GM18517 (cell line): ENCODE results near the gene TTLL10.

ENCODE experiments used
- ATAC-seq: cut with Tn5 transposase; IDR thresholded peaks from one replicate; pipeline ENCODE4 v1.9.1; 2021; ENCODE audit warnings: mild to moderate bottlenecking, moderate library complexity; ENCODE audit not compliant: unreplicated experiment

TTLL10 gene

DNA sequence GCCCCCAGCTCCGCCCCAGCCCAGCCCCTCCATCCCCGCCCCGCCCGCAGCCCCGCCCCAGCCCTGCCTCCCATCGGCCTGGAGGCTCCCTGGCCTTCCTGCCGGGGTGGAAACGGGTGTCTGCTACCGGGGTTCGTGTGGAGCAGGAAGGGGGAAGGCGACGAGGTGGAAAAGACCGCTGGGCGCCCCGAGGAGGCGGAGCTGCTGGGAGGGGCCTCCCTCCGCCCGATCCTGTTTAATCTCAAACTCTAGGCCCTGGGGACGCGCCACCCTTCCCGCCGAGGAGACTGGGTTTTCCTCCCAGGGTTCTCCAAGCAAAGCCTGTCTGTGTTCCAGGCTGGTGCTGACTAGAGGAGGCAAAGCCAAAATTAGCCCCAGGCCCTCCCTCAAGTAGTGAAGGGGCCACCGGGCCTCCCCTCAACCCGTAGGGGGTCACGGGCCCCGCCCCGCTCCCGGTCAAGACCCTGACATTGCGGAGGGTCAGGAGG is 16.2 kb upstream of the TTLL10 start:
- no peak for ATAC-seq

DNA sequence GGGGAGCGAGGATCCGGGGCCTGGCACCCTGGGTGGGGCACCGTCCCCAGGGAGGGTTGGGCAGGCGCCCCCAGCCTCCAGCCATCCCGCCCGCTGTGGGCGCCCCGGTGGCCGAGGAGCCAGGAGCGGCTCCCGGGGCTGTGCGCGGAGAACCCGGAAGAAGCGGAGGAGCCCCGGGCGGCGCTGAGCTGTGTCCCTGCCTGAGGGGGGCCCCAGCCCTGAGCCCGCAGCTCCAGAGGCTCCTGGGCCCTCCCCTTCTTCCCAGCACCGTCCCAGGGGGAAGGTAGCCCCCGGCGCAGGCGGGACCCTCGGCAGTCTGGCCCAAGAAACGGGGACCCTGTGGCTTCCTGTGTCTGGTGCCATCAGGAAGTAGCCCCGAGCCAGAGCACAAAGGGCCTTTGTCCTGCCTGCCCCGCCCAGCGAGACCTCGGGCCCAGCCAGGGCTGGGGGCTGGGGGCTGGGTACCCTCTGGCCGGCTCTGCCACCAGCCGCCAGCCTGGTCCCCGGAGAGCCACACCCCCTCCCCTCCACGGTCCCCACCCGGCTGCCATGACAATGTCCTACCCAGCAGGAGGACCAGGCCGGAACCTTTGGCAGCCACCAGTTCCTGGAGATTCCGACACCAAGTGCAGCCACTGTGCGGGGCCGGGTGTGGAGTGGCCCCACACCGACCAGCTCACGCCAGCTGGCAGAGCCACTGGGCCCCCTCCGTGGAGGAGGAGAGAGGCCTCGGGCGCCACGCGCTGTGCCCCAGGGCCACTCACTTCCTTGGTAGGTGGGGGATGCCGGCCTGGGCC is 15.6 kb upstream of the TTLL10 start:
- ATAC-seq: no peak

DNA sequence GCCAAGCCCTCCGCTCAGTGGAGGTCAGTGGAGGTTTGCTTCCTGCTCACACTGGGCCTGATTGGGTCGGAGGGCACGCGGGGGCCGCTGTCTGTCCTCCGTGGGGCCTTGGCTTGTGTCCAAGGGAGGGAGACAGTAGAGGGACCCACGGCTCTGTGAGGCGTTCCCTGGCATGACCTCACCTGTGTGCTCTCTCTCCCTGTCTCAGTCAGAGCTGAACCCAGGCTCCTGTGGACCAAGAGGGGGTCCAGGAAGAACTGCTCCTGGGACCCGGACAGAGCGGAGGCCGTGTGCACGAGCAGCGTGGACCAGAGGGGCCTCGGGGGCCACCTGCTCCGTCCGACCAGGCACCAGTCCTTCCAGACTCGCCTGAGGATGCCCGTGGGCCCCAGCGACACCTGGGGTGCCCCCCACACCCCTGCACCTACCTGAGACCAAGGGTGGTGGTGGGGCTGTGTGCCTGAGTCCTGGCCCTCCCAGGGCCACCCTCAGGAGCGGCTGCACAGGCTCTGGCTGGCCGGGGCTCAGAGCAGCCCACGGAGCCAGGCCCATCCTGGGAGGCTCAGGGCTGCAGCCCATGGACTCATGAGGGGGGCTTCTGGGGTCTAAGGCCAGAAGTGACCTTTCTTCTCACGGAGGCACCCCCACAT is 13.3 kb upstream of the TTLL10 start:
- no peak for ATAC-seq

DNA sequence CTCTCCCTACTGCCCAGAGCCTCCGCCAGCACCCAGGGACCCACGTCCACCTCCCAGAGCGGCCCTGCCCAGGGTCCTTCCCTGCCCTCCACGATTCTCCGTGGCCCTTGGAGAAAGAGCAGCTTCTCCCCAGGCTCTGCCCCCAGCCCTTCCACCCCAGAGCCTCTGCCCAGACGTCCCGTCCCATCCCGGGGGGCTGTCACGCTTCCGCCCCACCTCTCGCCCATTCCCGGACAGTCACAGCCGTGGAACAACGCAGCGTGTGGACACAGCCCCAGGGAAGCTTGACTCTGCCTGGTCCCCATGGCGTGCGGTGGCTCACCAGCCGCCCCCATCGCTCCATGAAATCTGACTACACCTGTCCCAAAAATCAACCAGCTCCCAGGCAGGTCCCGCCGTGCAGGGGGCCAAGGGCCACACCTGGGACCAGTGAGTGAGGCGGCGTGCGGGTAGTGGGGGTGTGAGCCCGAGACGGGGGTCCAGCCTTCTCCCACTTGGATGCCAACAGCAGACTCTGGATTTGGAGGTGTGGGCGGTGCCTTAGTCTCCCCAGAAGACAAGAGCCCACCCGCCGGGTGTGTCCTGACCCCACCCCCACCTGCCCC is 12.5 kb upstream of the TTLL10 start:
- ATAC-seq: no peak

DNA sequence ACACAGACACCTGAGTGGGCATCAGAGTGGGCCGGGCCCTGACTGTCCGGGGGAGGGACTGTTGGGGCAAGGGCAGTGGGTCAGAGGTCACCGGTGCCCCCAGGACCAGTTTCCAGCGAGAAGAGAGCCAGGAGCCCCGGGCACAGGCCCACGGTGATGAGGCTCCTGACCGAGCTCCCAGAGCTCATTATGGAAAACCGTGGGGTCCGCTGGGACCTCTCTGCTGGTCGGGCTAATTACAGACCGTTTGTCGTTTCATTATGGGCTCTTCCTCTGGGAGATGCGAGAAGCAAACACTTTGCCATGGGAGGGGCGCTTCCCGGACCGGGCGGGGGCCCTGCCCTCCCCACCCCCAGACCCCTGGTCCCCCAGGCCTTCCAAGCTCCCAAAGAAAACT is 12.0 kb upstream of the TTLL10 start:
- no peak for ATAC-seq

DNA sequence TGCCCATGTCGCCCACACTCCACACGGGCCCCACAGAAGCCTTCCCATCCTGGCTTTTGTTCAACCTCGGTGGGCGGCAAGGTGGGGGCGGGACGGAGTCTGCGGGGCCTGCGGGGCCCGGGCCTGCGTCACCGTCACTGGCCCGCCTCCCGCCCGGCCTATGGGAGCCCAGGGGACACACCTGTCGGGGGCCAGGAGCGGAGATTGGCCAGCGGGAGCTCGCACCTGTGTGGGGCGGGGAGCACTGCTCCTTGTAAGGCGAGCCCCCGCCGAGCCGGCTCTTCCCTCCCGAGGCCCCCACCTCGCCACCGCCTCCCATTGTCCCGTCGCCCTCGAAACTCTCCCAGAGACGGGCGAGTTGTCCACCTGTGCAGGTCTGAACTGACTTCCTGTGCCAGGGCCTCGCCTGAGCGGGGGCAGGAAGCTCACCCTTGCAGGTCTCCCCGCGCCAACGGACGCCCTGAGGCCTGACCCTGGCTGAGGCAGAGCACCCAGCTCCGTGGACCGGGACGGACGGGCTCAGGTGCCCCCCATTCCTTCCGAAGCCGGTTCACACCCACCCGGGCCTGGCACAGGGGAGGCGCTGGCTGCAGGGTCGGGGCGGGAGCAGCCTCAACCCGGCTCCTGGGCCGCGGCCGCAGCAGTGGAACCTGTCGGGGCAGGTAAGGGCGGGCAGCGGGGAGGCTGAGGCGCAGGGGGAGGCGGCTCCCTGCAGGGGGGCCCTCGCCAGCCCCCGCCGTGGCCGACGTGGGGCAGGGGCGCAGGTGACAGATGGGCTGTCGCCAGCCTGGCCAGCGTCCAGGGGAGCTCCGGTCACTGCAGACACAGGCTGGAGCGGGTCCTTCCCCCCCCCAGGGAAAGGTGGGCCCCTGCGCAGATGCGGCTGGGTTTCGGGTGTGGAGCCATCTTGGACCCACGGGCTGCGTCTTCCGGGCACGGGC is 10.8 kb upstream of the TTLL10 start:
- ATAC-seq: no peak

DNA sequence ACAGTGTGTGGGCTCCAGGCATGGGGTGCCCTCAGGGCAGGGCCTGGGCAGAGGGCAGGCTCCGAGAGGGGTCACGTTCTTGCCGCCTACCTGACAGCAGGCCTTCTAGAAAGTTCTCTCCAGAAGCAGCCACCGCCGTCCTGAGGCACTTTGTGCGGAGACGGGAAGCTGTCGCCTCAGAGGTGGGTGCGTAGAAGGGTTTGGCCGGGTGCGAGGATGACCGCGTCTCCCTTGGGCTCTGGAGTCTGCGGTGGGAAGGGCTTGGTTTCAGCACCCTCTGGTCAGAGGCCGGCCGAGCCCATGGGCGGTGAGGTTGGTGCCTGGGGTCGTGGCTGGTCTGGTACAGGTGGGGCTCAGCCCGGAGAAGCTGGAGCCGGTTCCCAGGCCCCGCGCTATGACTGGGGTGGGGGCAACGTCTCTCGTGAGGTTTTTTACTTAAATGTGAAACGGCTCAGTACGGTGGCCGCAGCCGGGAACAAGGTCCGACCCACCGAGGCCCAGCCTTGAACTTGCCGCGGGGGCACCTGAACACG is 10.1 kb upstream of the TTLL10 start:
- ATAC-seq: no peak

DNA sequence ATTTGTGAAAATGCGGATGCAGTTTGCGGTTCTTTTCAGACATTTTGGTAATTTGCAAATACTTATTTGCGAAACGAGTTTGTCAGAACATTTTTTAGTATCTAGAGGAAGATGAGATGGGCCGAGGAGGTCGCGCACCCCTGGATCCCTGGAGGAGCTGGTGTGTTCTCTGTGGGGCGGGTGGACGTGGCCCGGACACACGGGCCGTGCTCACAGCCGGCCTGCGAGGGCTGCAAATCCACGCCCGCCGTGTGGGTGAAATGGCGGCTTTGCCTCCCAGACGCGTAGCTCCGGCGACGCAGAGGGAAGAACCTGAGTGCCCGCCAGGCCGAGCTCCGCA is 9.3 kb upstream of the TTLL10 start:
- no peak for ATAC-seq

DNA sequence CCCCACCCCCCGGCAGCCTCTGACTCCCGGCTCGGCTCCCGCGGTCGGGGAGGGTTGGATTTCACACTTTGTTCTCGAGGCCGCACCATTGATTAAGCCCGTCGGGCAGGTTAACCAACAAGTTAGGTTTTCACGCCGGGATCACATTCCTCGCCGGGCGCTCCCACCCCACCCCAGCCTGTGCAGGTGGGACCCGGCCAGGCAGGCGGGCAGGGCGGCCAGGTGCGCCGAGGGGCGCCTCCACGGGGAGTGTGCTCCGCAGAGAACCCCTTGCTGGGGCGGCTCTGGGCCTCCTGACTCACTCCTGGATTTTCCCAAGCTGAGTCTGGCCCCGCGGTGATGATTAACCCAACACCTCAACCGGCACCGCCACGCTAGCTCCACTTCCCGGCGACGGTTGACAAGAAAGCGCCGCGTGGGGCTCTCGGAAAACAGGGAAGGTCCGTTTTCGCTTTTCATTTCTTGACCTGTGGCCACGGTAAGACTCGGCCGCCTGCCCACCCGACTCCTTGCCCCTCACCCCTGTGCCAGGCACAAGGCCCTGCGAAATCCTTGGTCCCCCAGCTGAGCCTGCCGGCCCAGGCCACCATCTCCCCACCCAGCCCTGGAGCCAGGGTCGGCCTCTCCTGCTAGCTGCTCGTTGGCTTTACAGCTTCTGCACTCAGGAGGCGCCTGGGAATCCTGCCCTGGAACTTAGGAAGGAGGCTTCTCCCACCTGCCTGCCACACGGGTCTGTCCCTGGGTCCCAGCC is 8.8 kb upstream of the TTLL10 start:
- no peak for ATAC-seq

DNA sequence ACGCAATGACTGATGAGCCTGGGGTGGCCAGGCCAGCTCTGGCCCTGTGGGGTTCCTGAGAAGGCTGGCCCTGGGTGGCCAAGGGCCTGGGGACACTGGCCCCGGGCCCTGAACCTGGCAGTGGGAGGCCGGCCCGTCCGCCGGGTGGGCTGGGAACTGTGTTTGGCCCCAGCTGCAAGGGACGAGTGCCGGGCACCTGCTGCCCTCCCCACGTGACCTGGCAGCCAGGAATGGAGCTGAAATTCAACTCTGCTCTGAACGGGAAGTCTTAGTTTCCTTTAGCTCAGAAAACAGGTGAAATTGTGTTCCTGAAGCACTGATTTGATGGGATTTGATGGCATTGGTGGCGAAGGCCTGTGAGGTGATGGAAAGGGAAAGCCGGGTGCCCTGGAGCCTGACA is 8.2 kb upstream of the TTLL10 start:
- no peak for ATAC-seq

DNA sequence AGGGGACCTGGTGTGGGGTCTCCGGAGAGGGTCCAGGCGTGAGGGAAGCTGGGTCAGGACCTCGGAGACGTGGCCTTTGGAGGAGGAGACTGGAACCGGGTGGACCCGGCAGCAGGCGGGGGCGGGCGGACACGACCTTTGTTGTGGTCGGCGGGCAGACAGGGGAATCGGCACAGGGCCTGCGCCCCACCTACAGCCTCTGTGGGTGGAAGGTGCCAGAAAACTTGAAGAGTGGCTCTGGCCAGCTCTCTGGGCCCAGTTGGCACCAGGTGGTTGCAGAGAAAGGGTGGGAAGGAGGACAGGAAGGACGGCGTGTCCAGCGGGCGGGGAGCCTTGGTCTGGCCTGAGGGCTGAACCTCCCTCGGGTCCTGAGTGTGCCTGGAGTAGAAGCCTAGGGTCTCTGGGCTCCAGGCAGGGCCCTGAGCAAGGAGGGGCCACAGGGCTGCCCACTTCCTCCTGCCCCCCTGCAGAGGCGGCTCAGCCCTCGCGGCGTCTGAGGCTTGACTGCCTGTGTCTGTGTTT is 7.7 kb upstream of the TTLL10 start:
- no peak for ATAC-seq

DNA sequence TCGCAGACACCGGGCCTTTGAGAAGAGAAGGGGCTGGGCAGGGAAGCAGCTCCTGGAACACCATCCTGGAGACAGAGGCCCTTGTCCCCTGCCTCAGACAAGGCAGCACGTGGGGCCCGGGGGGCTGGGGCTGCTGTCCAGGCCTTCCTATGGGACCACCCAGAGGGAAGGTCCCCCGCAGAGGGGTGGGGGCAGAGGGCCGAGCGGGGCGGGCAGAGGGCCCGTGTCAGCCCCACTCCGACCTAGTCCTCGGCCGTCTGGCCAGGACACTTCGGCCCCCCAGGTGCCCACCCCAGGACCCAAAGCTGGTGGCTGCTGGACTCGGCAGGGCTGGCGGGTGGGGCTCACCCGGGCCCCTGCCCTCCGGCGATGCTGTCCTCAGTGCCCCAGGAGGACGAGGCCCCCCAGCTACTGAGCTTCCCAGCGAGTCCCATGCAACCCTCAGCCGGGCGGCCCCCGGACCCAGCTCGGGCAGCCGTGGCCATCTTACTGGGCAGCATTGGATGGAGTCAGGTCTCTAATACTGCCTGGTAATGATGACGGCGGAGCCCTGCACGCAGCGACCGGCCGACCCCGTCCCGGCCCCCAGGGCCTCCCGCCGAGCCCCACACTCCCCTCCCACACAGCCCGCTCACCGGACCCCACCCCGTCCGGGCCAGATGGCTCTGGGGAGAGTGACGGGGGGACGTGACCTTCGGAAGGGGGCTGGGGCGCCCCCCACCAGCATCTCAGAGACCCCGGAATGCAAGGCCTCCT is 6.9 kb upstream of the TTLL10 start:
- ATAC-seq: no peak

DNA sequence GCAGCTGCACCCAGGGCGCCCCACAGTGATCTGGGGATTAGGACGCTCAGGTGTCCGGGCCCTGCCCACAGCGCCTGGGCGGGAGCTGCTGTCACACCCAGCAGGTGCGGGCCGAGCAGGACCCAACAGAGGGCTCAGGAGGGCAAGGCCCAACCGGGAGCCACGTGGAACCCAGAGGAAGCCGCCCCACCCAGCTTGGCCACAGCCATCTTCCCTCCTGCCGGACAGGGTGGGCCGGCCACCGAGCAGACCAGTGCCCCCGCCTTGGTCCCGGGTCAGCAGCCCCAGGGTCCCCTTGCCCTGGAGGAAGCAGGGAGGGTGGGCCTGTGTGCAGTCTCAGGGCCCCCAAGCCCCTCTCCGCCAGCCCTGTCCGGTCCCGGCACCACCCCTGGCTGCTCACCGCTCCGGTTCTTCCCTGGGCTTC is 6.3 kb upstream of the TTLL10 start:
- no peak for ATAC-seq

DNA sequence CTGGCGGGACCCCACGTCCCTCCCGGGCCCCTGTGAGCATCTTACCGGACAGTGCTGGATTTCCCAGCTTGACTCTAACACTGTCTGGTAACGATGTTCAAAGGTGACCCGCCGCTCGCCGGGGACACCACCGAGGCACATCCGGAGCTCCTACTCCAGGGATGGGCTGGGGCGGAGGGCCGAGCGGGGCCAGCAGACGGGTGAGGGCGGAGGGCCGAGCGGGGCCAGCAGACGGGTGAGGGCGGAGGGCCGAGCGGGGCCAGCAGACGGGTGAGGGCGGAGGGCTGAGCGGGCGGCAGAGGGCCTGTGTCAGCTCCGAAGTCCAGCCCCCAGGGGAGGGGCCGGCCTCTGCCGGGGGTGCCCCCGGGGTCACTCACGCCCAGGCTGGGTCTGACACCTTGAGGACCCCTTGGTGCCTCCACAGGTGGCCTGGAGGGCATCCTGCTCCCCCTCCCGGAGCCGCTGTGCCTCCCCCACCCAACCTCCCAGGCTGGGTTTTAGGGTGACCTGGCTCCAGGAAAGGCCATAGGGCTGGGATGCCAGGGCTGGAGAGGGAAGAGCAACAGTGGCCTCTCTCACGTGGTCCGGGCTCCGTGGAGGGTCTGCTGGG is 5.7 kb upstream of the TTLL10 start:
- no peak for ATAC-seq

DNA sequence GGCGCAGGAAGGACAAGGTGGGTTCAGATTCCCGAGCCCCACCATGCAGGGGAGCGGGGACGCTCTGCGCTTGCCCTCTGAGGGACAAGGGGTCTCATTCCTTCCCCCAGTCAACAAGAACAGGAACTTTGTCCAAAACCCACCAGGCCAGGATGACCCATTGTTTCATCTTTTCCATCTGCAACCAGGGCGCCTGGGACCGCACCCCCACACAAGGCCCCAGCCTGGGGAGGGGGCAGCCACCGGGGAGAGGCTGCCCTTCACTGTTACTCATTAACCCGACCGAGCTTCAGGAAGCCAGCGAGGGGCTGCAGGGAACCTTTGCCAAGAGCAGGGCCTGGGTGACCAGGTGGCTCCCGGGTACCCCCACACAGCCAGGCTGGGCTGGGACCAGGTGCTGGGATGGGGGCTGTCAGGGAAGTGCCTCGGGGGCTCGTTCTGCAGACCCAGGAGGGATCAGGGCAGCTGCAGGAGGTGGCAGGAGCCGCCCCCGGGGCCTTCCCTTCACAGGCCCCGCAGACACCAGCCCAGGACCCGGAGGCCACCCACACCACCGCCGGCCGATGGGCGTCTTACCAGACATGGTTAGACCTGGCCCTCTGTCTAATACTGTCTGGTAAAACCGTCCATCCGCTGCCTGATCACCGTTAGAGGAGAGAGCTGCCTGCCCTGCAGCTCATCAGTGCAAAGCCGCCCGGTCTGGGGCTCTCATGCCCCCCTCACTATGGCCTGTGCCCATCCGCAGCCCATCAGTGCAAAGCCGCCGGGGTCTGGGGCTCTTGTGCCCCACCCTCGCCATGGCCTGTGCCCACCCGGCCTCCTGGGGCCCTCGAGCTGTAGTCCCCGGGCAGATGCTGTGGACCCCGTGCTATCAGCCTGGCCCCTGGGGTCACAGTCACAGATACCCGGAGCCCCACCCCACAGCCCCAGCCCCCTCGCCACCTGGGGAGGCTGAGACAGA is 4.9 kb upstream of the TTLL10 start:
- no peak for ATAC-seq

DNA sequence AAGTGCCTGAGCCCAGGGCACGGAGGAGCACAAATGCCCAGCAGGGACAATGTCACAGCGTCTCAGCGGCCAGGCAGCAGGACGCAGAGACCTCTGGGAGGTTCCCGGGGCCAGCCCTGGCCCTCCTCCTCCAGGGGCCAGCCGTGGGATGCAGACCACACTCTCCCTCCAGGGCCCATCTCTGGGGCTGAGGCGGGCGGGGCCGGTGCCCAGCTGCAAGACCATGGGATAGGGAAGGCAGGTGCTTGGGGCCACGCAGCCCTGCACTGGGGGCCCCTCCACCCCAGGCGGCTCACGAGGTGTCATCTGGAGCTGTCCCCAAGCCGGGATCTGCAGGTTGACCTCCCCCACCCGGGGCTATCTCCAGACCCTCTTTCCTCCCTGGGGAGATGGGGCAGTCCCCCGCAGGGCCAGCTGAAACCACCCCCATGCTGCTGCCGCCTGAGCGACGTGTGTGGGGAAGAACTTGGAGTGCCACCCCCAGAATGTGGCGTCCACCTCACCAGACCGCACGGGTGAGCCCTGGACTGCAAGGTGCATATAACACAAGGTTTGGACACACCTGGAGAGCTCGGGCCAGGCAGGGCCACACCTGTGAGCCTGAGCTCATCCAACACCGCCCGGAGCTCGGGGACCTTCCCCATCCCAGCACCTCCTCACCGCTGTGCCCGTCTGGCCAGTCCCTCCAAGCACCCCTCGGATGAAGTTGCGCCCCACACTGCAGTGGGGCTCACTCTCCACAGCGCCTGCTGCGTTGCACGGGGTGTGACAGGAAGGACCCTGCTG is 4.1 kb upstream of the TTLL10 start:
- no peak for ATAC-seq
